DND-41 (cell line): ENCODE data around the gene SPRYD3.

Experiments
- EZH2 ChIP-seq: IDR thresholded peaks from 3 replicates; pipeline ENCODE4 v1.6.1; 2012; ENCODE audit warnings: borderline replicate concordance, low read depth, mild to moderate bottlenecking, moderate library complexity, low read length, inconsistent platforms; ENCODE audit not compliant: severe bottlenecking
- TF ChIP-seq, protein P1 (sequence below): IDR thresholded peaks from 2 replicates; pipeline ENCODE4 v1.5.1; 2012; ENCODE audit warnings: borderline replicate concordance, low read length, moderate library complexity, mild to moderate bottlenecking; ENCODE audit not compliant: poor library complexity, severe bottlenecking; ENCODE audit errors: extremely low read depth

GRCh38 chr12:53058674-53059433 lies 20.3 kb downstream of the SPRYD3 start:
- TF ChIP-seq, protein P1, sequence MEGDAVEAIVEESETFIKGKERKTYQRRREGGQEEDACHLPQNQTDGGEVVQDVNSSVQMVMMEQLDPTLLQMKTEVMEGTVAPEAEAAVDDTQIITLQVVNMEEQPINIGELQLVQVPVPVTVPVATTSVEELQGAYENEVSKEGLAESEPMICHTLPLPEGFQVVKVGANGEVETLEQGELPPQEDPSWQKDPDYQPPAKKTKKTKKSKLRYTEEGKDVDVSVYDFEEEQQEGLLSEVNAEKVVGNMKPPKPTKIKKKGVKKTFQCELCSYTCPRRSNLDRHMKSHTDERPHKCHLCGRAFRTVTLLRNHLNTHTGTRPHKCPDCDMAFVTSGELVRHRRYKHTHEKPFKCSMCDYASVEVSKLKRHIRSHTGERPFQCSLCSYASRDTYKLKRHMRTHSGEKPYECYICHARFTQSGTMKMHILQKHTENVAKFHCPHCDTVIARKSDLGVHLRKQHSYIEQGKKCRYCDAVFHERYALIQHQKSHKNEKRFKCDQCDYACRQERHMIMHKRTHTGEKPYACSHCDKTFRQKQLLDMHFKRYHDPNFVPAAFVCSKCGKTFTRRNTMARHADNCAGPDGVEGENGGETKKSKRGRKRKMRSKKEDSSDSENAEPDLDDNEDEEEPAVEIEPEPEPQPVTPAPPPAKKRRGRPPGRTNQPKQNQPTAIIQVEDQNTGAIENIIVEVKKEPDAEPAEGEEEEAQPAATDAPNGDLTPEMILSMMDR, result no peak
- TF ChIP-seq EZH2, result no peak
